ENCODE data around the gene PAK1. TPM values are rescaled to one million over a fixed set of nuclear protein-coding genes. Genes with fewer than 3 reads are reported as not detected.

Gene PAK1
- total and polyA plus RNA-seq, 2 of the 4 experiments (the other 2 are of a cell fraction): 34.3 to 60.6 TPM

DNA sequence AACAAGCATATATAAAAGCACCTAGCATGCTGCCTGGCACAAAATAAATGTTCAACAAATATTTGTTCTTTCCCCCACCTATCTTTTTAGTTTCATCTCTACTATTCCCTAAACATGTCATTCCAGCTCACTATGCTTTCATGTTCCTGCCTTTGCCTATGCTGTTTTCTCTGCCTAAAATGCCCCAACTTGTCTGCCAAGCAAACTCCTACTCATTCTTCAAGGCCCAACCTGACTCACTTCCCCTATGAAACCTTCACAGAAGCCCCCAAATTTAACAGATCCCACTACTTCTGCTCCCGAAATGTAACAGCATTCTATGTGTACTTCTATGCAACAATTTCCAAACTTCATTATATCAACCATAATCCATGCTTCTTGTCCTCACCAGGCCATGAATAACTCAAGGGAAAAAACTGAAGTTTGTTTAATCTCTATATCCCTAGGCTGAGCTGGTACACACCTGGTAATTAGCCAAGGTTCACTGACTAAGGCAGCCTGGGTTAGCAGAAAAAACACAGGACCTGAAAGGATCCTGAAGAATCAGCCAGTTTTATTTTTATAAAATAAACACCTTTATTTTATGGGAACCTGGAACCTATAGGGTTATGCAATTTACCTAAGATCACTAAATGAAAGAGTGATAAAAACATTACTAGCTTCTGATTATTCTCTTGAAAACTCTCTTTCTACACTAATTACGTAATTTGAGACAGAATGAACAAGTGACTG is 72.2 kb downstream of the PAK1 start (continued):
- TF ChIP-seq CHD1 (IDR thresholded peaks at IDR 0.05; ENCODE audit: low read depth, low read length): no peak

DNA sequence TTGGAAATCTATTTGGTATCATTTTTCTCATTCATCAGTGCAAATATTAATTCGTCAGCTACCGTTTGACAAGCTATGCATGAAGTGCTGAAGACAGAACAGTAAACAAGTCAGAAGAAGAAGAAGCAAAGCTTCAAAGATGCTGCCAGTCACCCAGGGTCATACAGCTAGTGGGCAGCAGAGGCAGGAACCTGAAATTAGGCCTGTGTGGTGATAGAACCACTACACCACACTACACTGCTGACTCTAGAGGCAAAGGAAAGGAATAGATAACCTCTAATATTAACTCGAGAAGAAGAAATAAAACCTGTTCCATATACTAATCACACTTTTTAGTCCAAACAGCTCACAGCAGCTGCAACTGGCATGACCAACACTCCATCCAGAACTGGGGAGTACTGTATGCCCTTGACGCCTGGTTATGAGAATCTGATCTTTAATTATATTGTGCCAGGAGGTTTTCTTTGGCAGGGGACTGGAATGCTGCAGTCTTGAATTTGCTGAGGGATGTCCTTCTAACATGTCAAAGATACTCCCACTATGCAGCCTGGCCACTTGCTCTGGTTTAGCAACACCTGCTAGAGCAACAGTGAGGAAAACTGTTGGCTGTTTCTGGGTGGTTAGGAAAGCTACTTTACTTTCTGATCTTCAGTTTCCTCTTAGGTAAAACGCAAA is 73.0 kb downstream of the PAK1 start:
- no peak overlapping the region for H2AK9ac ChIP-seq (replicated peaks; ENCODE audit: low read depth, low read length, poor library complexity)
- H3K18ac ChIP-seq (ENCODE audit: low read depth, low read length): no peak overlapping the region
- H4K8ac ChIP-seq (ENCODE audit: low read depth in 2 of 2, low read length in 2 of 2): no peak overlapping the region
- H3K79me1 ChIP-seq (ENCODE audit: low read depth in 1 of 2, low read length in 2 of 2): peaks cover 36 to 56% of the 10 kb centered on the region in 2 experiments; a peak in 3 of 4 replicates
- no peak overlapping the region for H2AK5ac ChIP-seq (ENCODE audit: low read depth, low read length)
- no peak overlapping the region for H4K5ac ChIP-seq (ENCODE audit: low read depth, low read length)
- intact Hi-C loops (cut with micrococcal nuclease): no loop called here
- H3K9me1 ChIP-seq (ENCODE audit: insufficient read depth, low read length): no peaks in the 10 kb centered on the region
- H3K9me3 ChIP-seq (ENCODE audit: control insufficient read depth, insufficient read depth, low read length): no peaks in the 10 kb centered on the region
- BruUV-seq (replicated peaks): no TSS peak
- no peak overlapping the region for H3K9ac ChIP-seq (ENCODE audit: low read depth, low read length)
- no peak overlapping the region for H2BK5ac ChIP-seq (ENCODE audit: low read depth, low read length, poor library complexity, severe bottlenecking)
- DNase-seq (no peak), ATAC-seq (ENCODE audit: low read depth) (no peak)
- no peak overlapping the region for H3K56ac ChIP-seq (ENCODE audit: extremely low read depth, insufficient read depth, low read length)
- no peak overlapping the region for H3K27ac ChIP-seq (ENCODE audit: insufficient read depth, low read length)
- ChIA-PET CTCF (interaction anchor here (0.7 kb wide), 1 partner anchor 18 kb away, joined by 3 read pairs; no protein-coding TSS in a partner anchor), POLR2A (ENCODE audit: unreplicated experiment) (no interaction called here)
- no CpG with 5 or more reads among the region's 5 CpGs for WGBS, 2 experiments (ENCODE audit: extremely low coverage in 2 of 2, insufficient read length in 1 of 2)
- dilution Hi-C loops (cut with HindIII; ENCODE audit: low sequenced_read_pairs, unreplicated experiment): no loop called here
- H2AFZ ChIP-seq (replicated peaks; ENCODE audit: low read length, poor library complexity): no peak overlapping the region
- no peak overlapping the region for H3K4me3 ChIP-seq (ENCODE audit: insufficient read depth, low read depth, low read length)
- H3K27me3 ChIP-seq (ENCODE audit: control insufficient read depth, insufficient read depth, low read length): no peaks in the 10 kb centered on the region
- no peak overlapping the region for H3K4me2 ChIP-seq (ENCODE audit: low read depth, low read length)
- H2BK120ac ChIP-seq (ENCODE audit: low read depth, low read length): no peak overlapping the region
- H2BK20ac ChIP-seq (ENCODE audit: low read depth, low read length): no peak overlapping the region
- TF ChIP-seq FOS (IDR thresholded peaks at IDR 0.05; ENCODE audit: low read depth, low read length) (no peak), POLR2A (IDR thresholded peaks at IDR 0.05; ENCODE audit: low read depth, low read length) (no peak), CEBPB (IDR thresholded peaks at IDR 0.05; ENCODE audit: low read depth, low read length) (no peak), SMC3 (IDR thresholded peaks at IDR 0.05; ENCODE audit: low read depth, low read length) (no peak), RFX5 (IDR thresholded peaks at IDR 0.05; ENCODE audit: low read depth, low read length) (no peak), MAZ (IDR thresholded peaks at IDR 0.05; ENCODE audit: borderline replicate concordance, low read depth, low read length) (no peak), MXI1 (IDR thresholded peaks at IDR 0.05; ENCODE audit: borderline replicate concordance, low read depth, low read length) (no peak)
- TF ChIP-seq, protein P1, sequence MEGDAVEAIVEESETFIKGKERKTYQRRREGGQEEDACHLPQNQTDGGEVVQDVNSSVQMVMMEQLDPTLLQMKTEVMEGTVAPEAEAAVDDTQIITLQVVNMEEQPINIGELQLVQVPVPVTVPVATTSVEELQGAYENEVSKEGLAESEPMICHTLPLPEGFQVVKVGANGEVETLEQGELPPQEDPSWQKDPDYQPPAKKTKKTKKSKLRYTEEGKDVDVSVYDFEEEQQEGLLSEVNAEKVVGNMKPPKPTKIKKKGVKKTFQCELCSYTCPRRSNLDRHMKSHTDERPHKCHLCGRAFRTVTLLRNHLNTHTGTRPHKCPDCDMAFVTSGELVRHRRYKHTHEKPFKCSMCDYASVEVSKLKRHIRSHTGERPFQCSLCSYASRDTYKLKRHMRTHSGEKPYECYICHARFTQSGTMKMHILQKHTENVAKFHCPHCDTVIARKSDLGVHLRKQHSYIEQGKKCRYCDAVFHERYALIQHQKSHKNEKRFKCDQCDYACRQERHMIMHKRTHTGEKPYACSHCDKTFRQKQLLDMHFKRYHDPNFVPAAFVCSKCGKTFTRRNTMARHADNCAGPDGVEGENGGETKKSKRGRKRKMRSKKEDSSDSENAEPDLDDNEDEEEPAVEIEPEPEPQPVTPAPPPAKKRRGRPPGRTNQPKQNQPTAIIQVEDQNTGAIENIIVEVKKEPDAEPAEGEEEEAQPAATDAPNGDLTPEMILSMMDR (conservative IDR thresholded peaks at IDR 0.05; ENCODE audit: low read depth, low read length): no peak
- TF ChIP-seq, protein P2, sequence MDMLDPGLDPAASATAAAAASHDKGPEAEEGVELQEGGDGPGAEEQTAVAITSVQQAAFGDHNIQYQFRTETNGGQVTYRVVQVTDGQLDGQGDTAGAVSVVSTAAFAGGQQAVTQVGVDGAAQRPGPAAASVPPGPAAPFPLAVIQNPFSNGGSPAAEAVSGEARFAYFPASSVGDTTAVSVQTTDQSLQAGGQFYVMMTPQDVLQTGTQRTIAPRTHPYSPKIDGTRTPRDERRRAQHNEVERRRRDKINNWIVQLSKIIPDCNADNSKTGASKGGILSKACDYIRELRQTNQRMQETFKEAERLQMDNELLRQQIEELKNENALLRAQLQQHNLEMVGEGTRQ (IDR thresholded peaks at IDR 0.05; ENCODE audit: low read depth, low read length): no peak
- peaks cover 3% of the 10 kb centered on the region; the same call in 1 of the 2 replicates for H4K20me1 ChIP-seq (ENCODE audit: insufficient read depth, low read length)
- no peak overlapping the region for H4K91ac ChIP-seq (ENCODE audit: insufficient read depth, low read depth, low read length)
- H3K14ac ChIP-seq (replicated peaks; ENCODE audit: low read depth, low read length): no peak overlapping the region
- H3K4ac ChIP-seq (ENCODE audit: low read depth, low read length): no peak overlapping the region
- in situ Hi-C loops (cut with MboI; ENCODE audit: low sequenced_read_pairs): no loop called here
- H2BK15ac ChIP-seq (ENCODE audit: low read depth, low read length): no peak overlapping the region
- no peaks in the 10 kb centered on the region for H3K4me1 ChIP-seq (ENCODE audit: control insufficient read depth, insufficient read depth, low read length)
- H3K23ac ChIP-seq (ENCODE audit: low read depth, low read length): no peak overlapping the region
- no peaks in the 10 kb centered on the region for H3K36me3 ChIP-seq (ENCODE audit: control insufficient read depth, insufficient read depth, low read length)

Data from IMR-90 (cell line).